ENCODE measurements around the gene PBX1.
A peak's percentile ranks its signal among the peaks of the same experiment; 100 is the strongest.
"Not testable (repeated sequence)": the region's sequence is repeated elsewhere in the genome, so short reads cannot be mapped to it uniquely, and the experiment has no call there.

The PBX1 gene

DNA sequence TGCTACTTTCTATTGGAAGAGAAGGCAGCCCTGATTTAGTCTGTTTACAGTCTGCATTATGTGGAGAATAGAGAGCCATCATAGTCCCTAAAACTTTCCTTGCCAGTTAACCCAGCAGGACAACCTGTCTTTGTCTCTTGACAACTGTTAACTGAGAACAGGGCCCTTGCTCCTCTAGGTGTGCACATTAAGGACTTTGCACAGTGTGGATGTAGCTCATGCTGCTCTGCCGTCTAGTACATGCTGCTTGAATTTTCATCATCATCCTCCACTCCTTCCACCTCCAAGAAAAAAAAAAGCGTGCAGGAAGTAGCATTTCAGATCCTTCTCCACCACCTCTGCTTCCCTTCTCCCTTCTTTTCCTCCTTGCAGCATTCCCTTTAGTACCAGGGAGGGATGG, 91.5 kb downstream of the PBX1 start:
- peaks cover 6% of the 10 kb centered on the region; the same call in 1 of the 2 replicates for H3K36me3 ChIP-seq (ENCODE audit: insufficient read depth, low read depth, low read length)
- H3K27me3 ChIP-seq (ENCODE audit: insufficient read depth, low read length) = no peaks in the 10 kb centered on the region
- no peak overlapping the region for H3K9ac ChIP-seq (ENCODE audit: low read depth, low read length)
- H3K9me3 ChIP-seq (ENCODE audit: insufficient read depth, low read depth, low read length) = no peaks in the 10 kb centered on the region
- H3K4me3 ChIP-seq (ENCODE audit: low read length) = no peak overlapping the region
- no peak overlapping the region for H3K27ac ChIP-seq (ENCODE audit: low read length)
- peaks cover 57% of the 10 kb centered on the region for H3K4me1 ChIP-seq (ENCODE audit: insufficient read depth, low read length)

DNA sequence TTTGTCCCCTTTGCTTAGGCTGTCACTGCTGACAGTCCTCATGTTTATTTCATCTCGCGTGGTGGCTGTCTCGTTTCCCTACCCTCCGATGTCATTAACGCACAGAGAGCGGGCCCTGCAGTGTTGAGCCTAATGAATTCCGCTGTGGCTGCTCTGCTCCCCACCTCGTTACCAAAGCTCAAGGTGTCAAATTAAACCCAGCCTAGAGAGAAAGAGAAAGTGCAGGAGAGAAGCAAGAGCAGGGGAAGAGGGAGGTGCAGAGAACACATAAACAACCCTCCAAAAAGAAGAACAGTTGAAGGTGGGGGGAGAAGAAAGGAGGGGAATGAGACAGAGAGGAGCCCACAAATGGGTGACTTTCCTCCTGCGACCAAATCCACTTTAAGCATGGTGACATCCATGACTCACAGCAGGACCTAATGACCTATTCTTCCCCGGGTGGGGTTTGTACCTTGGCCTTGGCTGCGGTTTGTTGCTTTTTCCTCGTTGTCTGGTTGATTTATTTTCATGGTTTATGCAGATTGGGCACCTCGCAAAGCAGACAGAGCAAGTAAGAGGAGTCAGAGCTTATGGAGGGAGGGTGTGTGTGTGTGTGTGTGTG, 92.5 kb downstream of the PBX1 start:
- Histone ChIP-seq H3K27me3 (ENCODE audit: insufficient read depth, low read length) (no peaks in the 10 kb centered on the region), H3K27ac (ENCODE audit: low read length) (no peak overlapping the region), H3K9ac (ENCODE audit: low read depth, low read length) (no peak overlapping the region), H3K36me3 (ENCODE audit: insufficient read depth, low read depth, low read length) (0 out of 2 replicates have a peak, but pooled peaks cover 1% of the 10 kb centered on the region), H3K4me1 (ENCODE audit: insufficient read depth, low read length) (peaks cover 47% of the 10 kb centered on the region), H3K9me3 (ENCODE audit: insufficient read depth, low read depth, low read length) (no peaks in the 10 kb centered on the region), H3K4me3 (ENCODE audit: low read length) (no peak overlapping the region)

DNA sequence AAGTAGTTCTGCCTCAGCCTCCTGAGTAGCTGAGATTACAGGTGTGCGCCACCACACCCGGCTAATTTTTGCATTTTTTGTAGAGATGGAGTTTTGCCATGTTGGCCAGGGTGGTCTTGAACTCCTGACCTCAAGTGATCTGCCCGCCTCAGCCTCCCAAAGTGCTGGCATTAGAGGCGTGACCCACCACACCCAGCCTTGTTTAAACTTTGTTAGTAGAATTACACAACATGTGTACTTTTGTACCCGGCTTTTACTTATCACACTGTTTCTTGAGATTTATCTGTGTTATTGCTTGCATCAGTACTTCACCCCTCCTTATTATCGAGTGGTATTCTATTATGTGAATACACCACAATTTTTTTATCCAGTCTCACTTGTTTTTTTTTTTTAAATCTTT, 94.0 kb downstream of the PBX1 start:
- H3K9me3 ChIP-seq (ENCODE audit: insufficient read depth, low read depth, low read length); H3K27ac ChIP-seq (ENCODE audit: low read length); H3K36me3 ChIP-seq (ENCODE audit: insufficient read depth, low read depth, low read length); H3K27me3 ChIP-seq (ENCODE audit: insufficient read depth, low read length); H3K4me3 ChIP-seq (ENCODE audit: low read length); H3K9ac ChIP-seq (ENCODE audit: low read depth, low read length): not testable (repeated sequence)
- H3K4me1 ChIP-seq (ENCODE audit: insufficient read depth, low read length) = peaks cover 40% of the 10 kb centered on the region

- H3K4me1 ChIP-seq (ENCODE audit: insufficient read depth, low read length) = peaks cover 38% of the 10 kb centered on the region
- H3K4me3 ChIP-seq (ENCODE audit: low read length) = no peak overlapping the region
- H3K27me3 ChIP-seq (ENCODE audit: insufficient read depth, low read length) = no peaks in the 10 kb centered on the region
- H3K36me3 ChIP-seq (ENCODE audit: insufficient read depth, low read depth, low read length) = no peaks in the 10 kb centered on the region
- no peak overlapping the region for H3K27ac ChIP-seq (ENCODE audit: low read length)
- no peak overlapping the region for H3K9ac ChIP-seq (ENCODE audit: low read depth, low read length)
- no peaks in the 10 kb centered on the region for H3K9me3 ChIP-seq (ENCODE audit: insufficient read depth, low read depth, low read length)
These were observed 94.7 kb downstream of the PBX1 start for GRCh38 chr1:164653705-164654104.

DNA sequence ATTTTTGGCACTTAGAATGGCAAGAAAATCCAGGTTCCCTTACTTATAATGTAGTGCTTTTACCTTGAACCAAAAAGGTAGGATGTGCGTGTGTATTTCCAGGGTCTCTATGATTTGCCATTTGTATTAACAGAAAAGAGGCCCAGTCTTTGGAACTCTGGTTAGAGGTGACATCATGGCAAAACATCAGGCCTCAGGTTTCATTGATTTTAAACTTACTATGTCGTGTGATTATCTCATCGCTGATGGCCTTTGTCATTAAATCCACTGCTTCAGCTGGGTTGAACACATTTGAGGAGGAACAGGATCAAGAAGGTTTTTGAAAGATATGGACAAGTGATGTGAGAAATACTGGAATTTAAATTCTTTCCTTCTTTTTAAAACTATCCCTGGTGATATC, 95.2 kb downstream of the PBX1 start:
- peaks cover 37% of the 10 kb centered on the region for H3K4me1 ChIP-seq (ENCODE audit: insufficient read depth, low read length)

GRCh38 chr1:164658864-164659263, 99.9 kb downstream of the PBX1 start:
- no peaks in the 10 kb centered on the region for H3K27me3 ChIP-seq (ENCODE audit: insufficient read depth, low read length)
- H3K4me3 ChIP-seq (ENCODE audit: low read length) = 0 out of 2 replicates have a peak overlapping the region, but pooled peaks have one; percentile 28
- H3K36me3 ChIP-seq (ENCODE audit: insufficient read depth, low read depth, low read length) = no peaks in the 10 kb centered on the region
- H3K4me1 ChIP-seq (ENCODE audit: insufficient read depth, low read length) = peaks cover 29% of the 10 kb centered on the region
- no peaks in the 10 kb centered on the region for H3K9me3 ChIP-seq (ENCODE audit: insufficient read depth, low read depth, low read length)
- no peak overlapping the region for H3K9ac ChIP-seq (ENCODE audit: low read depth, low read length)
- no peak overlapping the region for H3K27ac ChIP-seq (ENCODE audit: low read length)

More for the DNA sequence above, 95.2 kb downstream of the PBX1 start:
- no peaks in the 10 kb centered on the region for H3K9me3 ChIP-seq (ENCODE audit: insufficient read depth, low read depth, low read length)
- no peak overlapping the region for H3K27ac ChIP-seq (ENCODE audit: low read length)
- no peaks in the 10 kb centered on the region for H3K27me3 ChIP-seq (ENCODE audit: insufficient read depth, low read length)
- no peaks in the 10 kb centered on the region for H3K36me3 ChIP-seq (ENCODE audit: insufficient read depth, low read depth, low read length)
- no peak overlapping the region for H3K4me3 ChIP-seq (ENCODE audit: low read length)
- H3K9ac ChIP-seq (ENCODE audit: low read depth, low read length) = no peak overlapping the region

DNA sequence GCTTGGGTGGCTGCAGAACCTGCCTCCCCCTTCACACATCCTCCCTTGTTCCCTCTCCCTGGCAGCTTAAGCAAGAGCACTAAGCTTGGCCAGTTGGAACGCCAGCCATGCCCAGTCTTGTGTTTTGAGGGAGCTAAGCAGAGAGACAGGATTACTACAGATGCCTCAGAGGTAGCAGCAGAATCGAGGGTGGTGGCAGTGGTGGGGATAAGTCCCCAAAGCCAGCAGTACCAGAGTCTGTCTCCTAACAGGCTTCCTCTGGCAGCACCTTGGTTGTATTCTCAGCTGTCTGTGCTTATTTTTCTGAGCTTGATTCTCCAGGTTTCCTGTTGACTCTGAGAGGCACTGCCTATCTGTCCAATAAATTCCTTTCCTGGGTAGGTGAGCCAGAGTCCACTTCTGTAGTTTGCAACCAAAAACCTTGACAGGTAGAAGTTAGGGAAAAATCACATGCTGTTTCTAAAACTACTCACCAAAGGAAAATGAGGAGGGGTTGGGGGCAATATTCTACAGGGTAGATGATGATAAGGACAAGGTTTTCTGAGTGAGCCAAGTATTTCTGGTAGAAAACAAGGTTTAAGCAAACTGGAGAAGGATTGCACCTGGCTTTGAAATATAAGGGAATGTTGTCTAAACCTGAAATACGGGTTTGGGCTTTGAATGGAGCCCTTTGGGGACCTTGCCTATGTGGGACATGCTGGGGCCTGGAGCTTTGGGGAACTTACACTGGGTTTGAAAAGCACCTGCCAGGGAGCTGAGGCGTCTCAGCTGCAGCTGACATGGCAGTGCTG, 100.8 kb downstream of the PBX1 start:
- Histone ChIP-seq H3K36me3 (ENCODE audit: insufficient read depth, low read depth, low read length) (no peaks in the 10 kb centered on the region), H3K4me1 (ENCODE audit: insufficient read depth, low read length) (peaks cover 25% of the 10 kb centered on the region), H3K9ac (ENCODE audit: low read depth, low read length) (0 out of 2 replicates have a peak overlapping the region, but pooled peaks have one; percentile 16), H3K27ac (ENCODE audit: low read length) (no peak overlapping the region), H3K4me3 (ENCODE audit: low read length) (peak overlapping the region; percentile 28), H3K9me3 (ENCODE audit: insufficient read depth, low read depth, low read length) (no peaks in the 10 kb centered on the region), H3K27me3 (ENCODE audit: insufficient read depth, low read length) (no peaks in the 10 kb centered on the region)

GRCh38 chr1:164660412-164660772, 101.4 kb downstream of the PBX1 start:
- Histone ChIP-seq H3K9ac (ENCODE audit: low read depth, low read length) (no peak overlapping the region), H3K36me3 (ENCODE audit: insufficient read depth, low read depth, low read length) (no peaks in the 10 kb centered on the region), H3K27ac (ENCODE audit: low read length) (no peak overlapping the region), H3K9me3 (ENCODE audit: insufficient read depth, low read depth, low read length) (no peaks in the 10 kb centered on the region), H3K4me1 (ENCODE audit: insufficient read depth, low read length) (peaks cover 25% of the 10 kb centered on the region), H3K4me3 (ENCODE audit: low read length) (no peak overlapping the region), H3K27me3 (ENCODE audit: insufficient read depth, low read length) (no peaks in the 10 kb centered on the region)

DNA sequence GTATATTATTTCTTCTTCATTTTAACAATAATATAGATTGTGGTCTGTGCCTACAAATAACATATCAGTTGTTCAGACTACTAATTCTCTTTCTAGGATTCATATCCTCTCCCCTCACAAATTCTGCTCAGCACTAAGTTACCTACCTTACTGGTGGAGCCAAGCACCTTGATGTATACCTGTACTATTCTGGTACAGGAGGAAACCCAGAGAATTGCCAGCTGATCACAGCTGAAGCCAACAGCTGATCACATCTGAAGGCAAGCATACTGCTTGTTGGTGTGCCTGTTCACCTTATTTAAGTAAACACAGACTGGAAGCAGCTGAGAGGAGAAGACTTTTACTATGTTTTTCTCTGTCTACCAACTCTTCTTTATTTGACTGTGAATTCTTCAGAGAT, 101.8 kb downstream of the PBX1 start:
- H3K9me3 ChIP-seq (ENCODE audit: insufficient read depth, low read depth, low read length) = no peaks in the 10 kb centered on the region
- peaks cover 25% of the 10 kb centered on the region for H3K4me1 ChIP-seq (ENCODE audit: insufficient read depth, low read length)
- H3K27ac ChIP-seq (ENCODE audit: low read length) = no peak overlapping the region
- no peaks in the 10 kb centered on the region for H3K27me3 ChIP-seq (ENCODE audit: insufficient read depth, low read length)
- no peak overlapping the region for H3K9ac ChIP-seq (ENCODE audit: low read depth, low read length)
- no peak overlapping the region for H3K4me3 ChIP-seq (ENCODE audit: low read length)
- H3K36me3 ChIP-seq (ENCODE audit: insufficient read depth, low read depth, low read length) = no peaks in the 10 kb centered on the region

- Histone ChIP-seq H3K4me1 (ENCODE audit: insufficient read depth, low read length) (peaks cover 25% of the 10 kb centered on the region), H3K36me3 (ENCODE audit: insufficient read depth, low read depth, low read length) (no peaks in the 10 kb centered on the region), H3K9ac (ENCODE audit: low read depth, low read length) (no peak overlapping the region), H3K27me3 (ENCODE audit: insufficient read depth, low read length) (no peaks in the 10 kb centered on the region), H3K27ac (ENCODE audit: low read length) (no peak overlapping the region), H3K4me3 (ENCODE audit: low read length) (no peak overlapping the region), H3K9me3 (ENCODE audit: insufficient read depth, low read depth, low read length) (no peaks in the 10 kb centered on the region)
These were observed 103.5 kb downstream of the PBX1 start for GRCh38 chr1:164662462-164662861.

GRCh38 chr1:164662955-164663354, 104.0 kb downstream of the PBX1 start:
- Histone ChIP-seq H3K36me3 (ENCODE audit: insufficient read depth, low read depth, low read length) (no peaks in the 10 kb centered on the region), H3K4me3 (ENCODE audit: low read length) (no peak overlapping the region), H3K4me1 (ENCODE audit: insufficient read depth, low read length) (peaks cover 20% of the 10 kb centered on the region), H3K27ac (ENCODE audit: low read length) (no peak overlapping the region), H3K27me3 (ENCODE audit: insufficient read depth, low read length) (no peaks in the 10 kb centered on the region), H3K9ac (ENCODE audit: low read depth, low read length) (no peak overlapping the region), H3K9me3 (ENCODE audit: insufficient read depth, low read depth, low read length) (no peaks in the 10 kb centered on the region)

DNA sequence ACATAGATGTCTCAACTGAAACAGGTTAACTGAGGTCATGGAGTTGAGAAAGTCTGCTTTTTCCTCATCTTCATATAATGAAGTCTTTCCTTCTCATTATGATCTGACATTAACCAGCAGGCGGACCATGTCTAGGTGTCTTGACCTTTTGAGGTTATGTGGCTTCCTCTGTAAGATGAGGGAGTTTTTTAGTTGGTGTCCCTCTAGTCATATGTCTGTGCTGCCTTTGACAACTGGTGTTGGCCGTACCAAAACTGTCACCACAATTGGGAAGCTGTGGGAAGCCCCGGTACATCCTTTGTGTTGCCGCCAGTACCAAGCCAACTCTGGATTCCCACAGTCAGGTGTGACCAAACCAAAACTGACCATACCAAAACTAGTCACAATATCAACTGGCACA, 105.1 kb downstream of the PBX1 start:
- Histone ChIP-seq H3K27ac (ENCODE audit: low read length) (no peak overlapping the region), H3K4me1 (ENCODE audit: insufficient read depth, low read length) (peaks cover 11% of the 10 kb centered on the region), H3K9ac (ENCODE audit: low read depth, low read length) (no peak overlapping the region), H3K4me3 (ENCODE audit: low read length) (no peak overlapping the region), H3K36me3 (ENCODE audit: insufficient read depth, low read depth, low read length) (no peaks in the 10 kb centered on the region), H3K9me3 (ENCODE audit: insufficient read depth, low read depth, low read length) (no peaks in the 10 kb centered on the region), H3K27me3 (ENCODE audit: insufficient read depth, low read length) (no peaks in the 10 kb centered on the region)
